ENCODE results near the gene CAMP. TPM values are rescaled to one million over a fixed set of nuclear protein-coding genes. Genes with fewer than 3 reads are reported as not detected.
A peak's percentile ranks its signal among the peaks of the same experiment; 100 is the strongest.

The CAMP gene
- total RNA-seq, 2 donors from 2014 or later = 2.4 TPM; not detected in 1

- peak within 1 kb of the TSS; percentile 41 to 55 for H3K27ac ChIP-seq
- intact Hi-C loops (cut with DNase I) = no loop called here
- WGBS = 9% methylated on average over 44 of the region's 44 CpGs
- H3K9me3 ChIP-seq = no peaks in the 10 kb centered on the region
- no peaks in the 10 kb centered on the region for H3K27me3 ChIP-seq (replicated peaks; ENCODE audit: insufficient read depth)
- no peaks in the 10 kb centered on the region for H3K36me3 ChIP-seq
- peaks cover 3% of the 10 kb centered on the region for H3K4me1 ChIP-seq (replicated peaks)
- peak; percentile 97 for DNase-seq (ENCODE audit: low spot score)
- H3K4me3 ChIP-seq = peak within 1 kb of the TSS; percentile 41 to 67
- TF ChIP-seq CTCF (IDR thresholded peaks at IDR 0.05) (no peak), POLR2A (IDR thresholded peaks at IDR 0.05) (no peak), POLR2AphosphoS5 (IDR thresholded peaks at IDR 0.05) (peak; percentile 93)
These were observed 34.8 kb upstream of the CAMP start, which contains the start of gene CDC25A for GRCh38 chr3:48188266-48189201. Gene CDC25A, minus strand, starts transcription at chr3:48188417. Its CDS starts 470 bp downstream, at chr3:48187947.

GRCh38 chr3:48189321-48189720, 34.0 kb upstream of the CAMP start:
- Histone ChIP-seq H3K4me1 (replicated peaks) (peaks cover 3% of the 10 kb centered on the region), H3K36me3 (no peaks in the 10 kb centered on the region), H3K27ac (no peak overlapping the region), H3K4me3 (no peak overlapping the region), H3K9me3 (no peaks in the 10 kb centered on the region), H3K27me3 (replicated peaks; ENCODE audit: insufficient read depth) (no peaks in the 10 kb centered on the region)
- no peak for DNase-seq (ENCODE audit: low spot score)
- intact Hi-C loops (cut with DNase I) = no loop called here
- TF ChIP-seq POLR2A (IDR thresholded peaks at IDR 0.05) (no peak), POLR2AphosphoS5 (IDR thresholded peaks at IDR 0.05) (no peak), CTCF (IDR thresholded peaks at IDR 0.05) (no peak)
- WGBS = 84% methylated on average over 6 of the region's 6 CpGs

GRCh38 chr3:48190911-48191310, 32.4 kb upstream of the CAMP start:
- intact Hi-C loops (cut with DNase I) = loop anchor here (5.0 kb wide), 1 partner anchor 246 kb away; no protein-coding TSS in a partner anchor
- H3K4me3 ChIP-seq = no peak overlapping the region

GRCh38 chr3:48194446-48195071, 28.7 kb upstream of the CAMP start:
- no peak for TF ChIP-seq POLR2A (IDR thresholded peaks at IDR 0.05)
- TF ChIP-seq POLR2AphosphoS5 (IDR thresholded peaks at IDR 0.05) = peak; percentile 75
- TF ChIP-seq CTCF (IDR thresholded peaks at IDR 0.05) = peak in 3 of 4 experiments; percentile 73 to 82 (median 79)
- H3K4me3 ChIP-seq = no peak overlapping the region
- H3K4me1 ChIP-seq (replicated peaks) = no peaks in the 10 kb centered on the region
- H3K36me3 ChIP-seq = no peaks in the 10 kb centered on the region
- no peak overlapping the region for H3K27ac ChIP-seq
- peak; percentile 66 for DNase-seq (ENCODE audit: low spot score)
- WGBS = 46% methylated on average over 9 of the region's 9 CpGs
- H3K9me3 ChIP-seq = no peaks in the 10 kb centered on the region
- H3K27me3 ChIP-seq (replicated peaks; ENCODE audit: insufficient read depth) = no peaks in the 10 kb centered on the region
- intact Hi-C loops (cut with DNase I) = loop anchor here (5.0 kb wide), 1 partner anchor 243 kb away; no protein-coding TSS in a partner anchor

More at GRCh38 chr3:48190911-48191310, 32.4 kb upstream of the CAMP start:
- 93% methylated on average over 3 of the region's 3 CpGs for WGBS
- H3K36me3 ChIP-seq = no peaks in the 10 kb centered on the region
- peaks cover 3% of the 10 kb centered on the region for H3K4me1 ChIP-seq (replicated peaks)
- no peak overlapping the region for H3K27ac ChIP-seq
- no peaks in the 10 kb centered on the region for H3K27me3 ChIP-seq (replicated peaks; ENCODE audit: insufficient read depth)
- TF ChIP-seq POLR2AphosphoS5 (IDR thresholded peaks at IDR 0.05) (no peak), POLR2A (IDR thresholded peaks at IDR 0.05) (no peak), CTCF (IDR thresholded peaks at IDR 0.05) (no peak)
- no peaks in the 10 kb centered on the region for H3K9me3 ChIP-seq
- no peak for DNase-seq (ENCODE audit: low spot score)
